HG02763 (cell line): ENCODE measurements around the gene FAM236B.
A peak's percentile ranks its signal among the peaks of the same experiment; 100 is the strongest.
"Not testable (repeated sequence)": the region's sequence is repeated elsewhere in the genome, so short reads cannot be mapped to it uniquely, and the experiment has no call there.

Source experiments
- ATAC-seq: cut with Tn5 transposase; IDR thresholded peaks from one replicate; pipeline ENCODE4 v1.9.1; 2021; ENCODE audit warnings: mild to moderate bottlenecking, moderate library complexity; ENCODE audit not compliant: unreplicated experiment

Gene FAM236B

GRCh38 chrX:72782560-72782959 is at the start of gene FAM236B:
FAM236B (minus strand) TSS chrX:72782660; CDS start chrX:72782560, 100 bp downstream.
- not testable (repeated sequence) for ATAC-seq

GRCh38 chrX:72830701-72831100 is 48.2 kb upstream of the FAM236B start:
- ATAC-seq: not testable (repeated sequence)

GRCh38 chrX:72808110-72808509 is 25.6 kb upstream of the FAM236B start, which contains the start of gene FAM236D:
FAM236D (minus strand) TSS chrX:72808210; CDS start chrX:72808110, 100 bp downstream.
- ATAC-seq: not testable (repeated sequence)

- ATAC-seq: not testable (repeated sequence)
These were observed 7.9 kb upstream of the FAM236B start for GRCh38 chrX:72790390-72790789.

- ATAC-seq: not testable (repeated sequence)
These were observed 5.7 kb upstream of the FAM236B start for GRCh38 chrX:72788142-72788541.

- not testable (repeated sequence) for ATAC-seq
These were observed 1.5 kb upstream of the FAM236B start for GRCh38 chrX:72783964-72784363.

GRCh38 chrX:72783365-72783936 is 991 bp upstream of the FAM236B start:
- not testable (repeated sequence) for ATAC-seq

GRCh38 chrX:72778146-72778545 is 4.3 kb downstream of the FAM236B start:
- not testable (repeated sequence) for ATAC-seq

GRCh38 chrX:72777467-72777790 is 5.0 kb downstream of the FAM236B start:
- peak; percentile 66 for ATAC-seq

GRCh38 chrX:72776653-72777466 is 5.6 kb downstream of the FAM236B start, which contains the start of gene DMRTC1B:
DMRTC1B (plus strand) TSS chrX:72776890; CDS start chrX:72845136, 68,246 bp downstream.
- peak; percentile 80 for ATAC-seq

- not testable (repeated sequence) for ATAC-seq
These were observed 22.0 kb downstream of the FAM236B start for GRCh38 chrX:72760454-72760853.

- ATAC-seq: not testable (repeated sequence)
These were observed 33.9 kb downstream of the FAM236B start for GRCh38 chrX:72748545-72748944.

GRCh38 chrX:72745546-72745945 is 36.9 kb downstream of the FAM236B start:
- not testable (repeated sequence) for ATAC-seq

- no peak for ATAC-seq
These were observed 46.9 kb downstream of the FAM236B start for GRCh38 chrX:72735561-72735960.

- ATAC-seq: not testable (repeated sequence)
These were observed 48.8 kb downstream of the FAM236B start for GRCh38 chrX:72733636-72734035.
